Measurements from ENCODE around the gene LAMTOR5.
"Not testable (repeated sequence)": the region's sequence is repeated elsewhere in the genome, so short reads cannot be mapped to it uniquely, and the experiment has no call there.

Gene LAMTOR5

DNA sequence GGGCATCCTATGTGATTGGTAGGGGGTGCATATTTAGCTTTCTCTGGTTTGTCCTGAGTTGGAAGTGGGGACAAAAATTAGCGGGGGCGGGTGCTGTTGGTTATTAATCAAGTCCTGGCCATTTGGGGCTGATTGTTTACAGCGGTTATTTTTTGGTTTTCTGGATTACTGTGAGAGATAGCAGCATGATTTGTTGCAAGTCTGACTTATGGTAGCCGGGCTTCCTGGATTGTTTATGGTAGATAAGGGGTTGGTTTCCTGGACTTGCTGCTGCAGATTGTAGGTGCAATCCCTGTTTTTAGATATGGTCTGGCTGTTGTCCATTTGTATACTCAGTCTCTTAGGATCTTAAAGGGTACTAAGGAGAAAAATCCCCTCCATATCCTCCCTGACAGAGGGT lies 31.4 kb upstream of the LAMTOR5 start:
- H3K36me3 ChIP-seq, result no peaks in the 10 kb centered on the region
- H3K4me3 ChIP-seq (ENCODE audit: low read depth, low read length), result no peak overlapping the region
- H3K9me3 ChIP-seq, result no peaks in the 10 kb centered on the region; the same call in none of the 2 replicates
- TF ChIP-seq, protein P1, sequence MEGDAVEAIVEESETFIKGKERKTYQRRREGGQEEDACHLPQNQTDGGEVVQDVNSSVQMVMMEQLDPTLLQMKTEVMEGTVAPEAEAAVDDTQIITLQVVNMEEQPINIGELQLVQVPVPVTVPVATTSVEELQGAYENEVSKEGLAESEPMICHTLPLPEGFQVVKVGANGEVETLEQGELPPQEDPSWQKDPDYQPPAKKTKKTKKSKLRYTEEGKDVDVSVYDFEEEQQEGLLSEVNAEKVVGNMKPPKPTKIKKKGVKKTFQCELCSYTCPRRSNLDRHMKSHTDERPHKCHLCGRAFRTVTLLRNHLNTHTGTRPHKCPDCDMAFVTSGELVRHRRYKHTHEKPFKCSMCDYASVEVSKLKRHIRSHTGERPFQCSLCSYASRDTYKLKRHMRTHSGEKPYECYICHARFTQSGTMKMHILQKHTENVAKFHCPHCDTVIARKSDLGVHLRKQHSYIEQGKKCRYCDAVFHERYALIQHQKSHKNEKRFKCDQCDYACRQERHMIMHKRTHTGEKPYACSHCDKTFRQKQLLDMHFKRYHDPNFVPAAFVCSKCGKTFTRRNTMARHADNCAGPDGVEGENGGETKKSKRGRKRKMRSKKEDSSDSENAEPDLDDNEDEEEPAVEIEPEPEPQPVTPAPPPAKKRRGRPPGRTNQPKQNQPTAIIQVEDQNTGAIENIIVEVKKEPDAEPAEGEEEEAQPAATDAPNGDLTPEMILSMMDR (IDR thresholded peaks at IDR 0.05; ENCODE audit: low read depth, low read length), result no peak
- DNase-seq, result no peak
- peaks cover 8% of the 10 kb centered on the region for H3K4me1 ChIP-seq
- no peaks in the 10 kb centered on the region for H3K27me3 ChIP-seq

DNA sequence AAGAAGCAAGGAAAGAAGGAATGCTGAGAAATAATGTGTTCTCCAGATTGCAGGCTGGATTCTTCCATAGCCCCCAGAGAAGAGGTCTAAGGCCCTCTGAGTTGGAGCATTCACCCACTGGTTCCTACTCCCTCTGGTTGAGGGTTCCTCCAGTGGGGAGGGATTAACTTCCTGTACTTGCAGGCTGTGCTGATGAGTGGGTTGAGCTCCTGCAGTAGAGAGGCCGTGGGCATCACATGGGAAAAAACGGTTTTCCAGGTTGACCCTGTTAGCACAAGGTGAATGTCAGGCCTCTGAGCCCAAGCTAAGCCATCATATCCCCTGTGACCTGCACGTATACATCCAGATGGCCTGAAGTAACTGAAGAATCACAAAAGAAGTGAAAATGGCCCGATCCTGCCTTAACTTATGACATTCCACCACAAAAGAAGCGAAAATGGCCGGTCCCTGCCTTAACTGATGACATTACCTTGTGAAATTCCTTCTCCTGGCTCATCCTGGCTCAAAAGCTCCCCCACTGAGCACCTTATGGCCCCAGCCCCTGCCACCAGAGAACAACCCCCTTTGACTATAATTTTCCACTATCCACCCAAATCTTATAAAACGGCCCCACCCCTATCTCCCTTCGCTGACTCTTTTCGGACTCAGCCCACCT lies 30.3 kb upstream of the LAMTOR5 start:
- not testable (repeated sequence) for DNase-seq; H3K36me3 ChIP-seq; H3K4me3 ChIP-seq (ENCODE audit: low read depth, low read length); H3K27me3 ChIP-seq; H3K9me3 ChIP-seq; H3K4me1 ChIP-seq

DNA sequence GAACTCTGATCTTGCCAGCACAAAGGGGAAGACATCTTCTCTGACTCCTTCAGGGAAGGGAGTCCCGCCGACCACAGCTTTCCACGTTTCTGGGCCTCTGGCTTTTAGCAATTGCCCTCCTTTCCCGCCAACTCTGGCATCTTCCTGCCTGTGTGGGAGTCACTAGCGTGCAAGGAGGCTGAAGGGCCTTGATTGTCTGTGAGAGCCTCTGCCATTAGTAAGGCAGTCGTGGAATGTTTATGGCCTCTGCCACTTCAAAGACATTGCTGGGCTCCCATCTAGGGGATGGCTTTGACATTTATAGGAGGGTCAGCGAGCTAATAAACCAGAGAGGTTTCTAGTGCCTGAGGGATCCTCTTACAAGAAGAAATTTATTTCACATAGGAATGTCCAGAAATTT lies 29.1 kb upstream of the LAMTOR5 start:
- no peaks in the 10 kb centered on the region for H3K27me3 ChIP-seq
- H3K9me3 ChIP-seq, result no peaks in the 10 kb centered on the region; the same call in none of the 2 replicates
- TF ChIP-seq, protein P1 (IDR thresholded peaks at IDR 0.05; ENCODE audit: low read depth, low read length), result no peak
- H3K36me3 ChIP-seq, result no peaks in the 10 kb centered on the region
- DNase-seq, result no peak
- peaks cover 8% of the 10 kb centered on the region for H3K4me1 ChIP-seq
- no peak overlapping the region for H3K4me3 ChIP-seq (ENCODE audit: low read depth, low read length)

DNA sequence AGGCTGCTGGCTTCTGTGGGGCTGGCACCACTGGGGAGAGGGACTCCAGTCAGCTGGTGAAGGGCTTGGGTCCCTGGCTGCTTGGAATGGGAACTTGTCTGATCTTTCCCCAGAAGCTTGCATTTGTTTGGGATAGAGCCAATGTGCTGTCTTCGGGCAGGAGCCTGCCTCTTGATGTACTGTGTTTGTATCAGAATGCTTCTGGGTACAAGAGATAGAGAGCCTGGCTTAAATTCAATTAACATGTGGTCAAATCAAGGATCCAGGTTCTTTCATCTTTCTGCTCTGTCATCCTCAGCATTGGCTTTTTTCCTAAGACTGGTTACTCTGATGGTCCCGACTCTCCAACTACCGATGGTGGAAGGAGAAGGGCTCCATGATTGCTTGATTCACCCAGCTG lies 27.5 kb upstream of the LAMTOR5 start:
- H3K36me3 ChIP-seq, result no peaks in the 10 kb centered on the region
- peaks cover 8% of the 10 kb centered on the region for H3K4me1 ChIP-seq
- TF ChIP-seq, protein P1 (IDR thresholded peaks at IDR 0.05; ENCODE audit: low read depth, low read length), result no peak
- H3K4me3 ChIP-seq (ENCODE audit: low read depth, low read length), result no peak overlapping the region
- H3K9me3 ChIP-seq, result no peaks in the 10 kb centered on the region; the same call in none of the 2 replicates
- no peaks in the 10 kb centered on the region; the same call in 1 of the 2 replicates for H3K27me3 ChIP-seq
- DNase-seq, result no peak

DNA sequence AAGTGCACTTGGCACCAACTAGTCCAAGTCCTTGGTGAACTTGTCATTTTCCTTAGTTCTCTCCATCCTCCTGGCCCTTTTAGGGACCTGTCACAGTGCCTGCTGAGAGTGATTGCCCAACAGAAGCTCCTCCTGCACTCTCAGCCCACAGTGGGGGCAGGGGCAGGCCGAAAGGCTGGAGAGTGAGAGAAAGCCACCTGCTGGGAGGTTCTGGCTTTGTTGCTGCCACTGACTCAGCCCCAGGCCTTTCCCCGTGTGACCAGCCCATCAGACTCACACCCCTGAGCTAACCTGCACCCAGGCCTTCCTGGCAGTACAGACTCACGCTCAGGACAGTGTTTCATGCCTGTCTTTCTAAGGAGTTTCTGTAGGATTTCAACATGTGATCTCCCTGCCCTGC lies 26.3 kb upstream of the LAMTOR5 start:
- no peak overlapping the region for H3K4me3 ChIP-seq (ENCODE audit: low read depth, low read length)
- peaks cover 6% of the 10 kb centered on the region for H3K27me3 ChIP-seq
- H3K9me3 ChIP-seq, result no peaks in the 10 kb centered on the region; the same call in none of the 2 replicates
- H3K4me1 ChIP-seq, result peaks cover 5% of the 10 kb centered on the region
- H3K36me3 ChIP-seq, result no peaks in the 10 kb centered on the region
- TF ChIP-seq, protein P1 (IDR thresholded peaks at IDR 0.05; ENCODE audit: low read depth, low read length), result peak; percentile 41
- DNase-seq, result peak; percentile 62

DNA sequence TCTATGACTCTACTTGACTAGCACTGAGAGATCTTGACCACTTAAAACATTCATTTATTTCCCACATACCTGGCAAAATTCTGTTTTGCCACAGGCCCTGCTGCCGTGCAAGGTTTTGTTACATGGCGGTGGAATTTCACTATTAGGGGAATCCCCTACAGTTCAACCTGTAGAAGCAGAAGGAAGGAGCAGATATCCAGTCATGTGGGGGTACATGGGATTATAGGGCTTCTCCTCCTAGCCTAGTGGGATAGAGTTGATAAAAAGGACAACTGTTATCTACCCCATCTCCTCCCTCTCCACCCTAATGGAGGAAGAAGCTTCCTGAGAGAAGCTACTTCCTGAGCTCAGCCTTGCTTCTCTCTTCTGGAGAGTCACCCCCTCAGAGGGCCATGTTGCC lies 25.7 kb upstream of the LAMTOR5 start:
- TF ChIP-seq, protein P1 (IDR thresholded peaks at IDR 0.05; ENCODE audit: low read depth, low read length), result no peak
- Histone ChIP-seq H3K9me3 (no peaks in the 10 kb centered on the region; the same call in none of the 2 replicates), H3K4me1 (peaks cover 5% of the 10 kb centered on the region), H3K36me3 (no peaks in the 10 kb centered on the region), H3K27me3 (peaks cover 6% of the 10 kb centered on the region), H3K4me3 (ENCODE audit: low read depth, low read length) (no peak overlapping the region)
- no peak for DNase-seq

All from BE2C (cell line).